ENCODE measurements around the gene HIPK3.
"Not testable (repeated sequence)": the region's sequence is repeated elsewhere in the genome, so short reads cannot be mapped to it uniquely, and the experiment has no call there.

The HIPK3 gene

DNA sequence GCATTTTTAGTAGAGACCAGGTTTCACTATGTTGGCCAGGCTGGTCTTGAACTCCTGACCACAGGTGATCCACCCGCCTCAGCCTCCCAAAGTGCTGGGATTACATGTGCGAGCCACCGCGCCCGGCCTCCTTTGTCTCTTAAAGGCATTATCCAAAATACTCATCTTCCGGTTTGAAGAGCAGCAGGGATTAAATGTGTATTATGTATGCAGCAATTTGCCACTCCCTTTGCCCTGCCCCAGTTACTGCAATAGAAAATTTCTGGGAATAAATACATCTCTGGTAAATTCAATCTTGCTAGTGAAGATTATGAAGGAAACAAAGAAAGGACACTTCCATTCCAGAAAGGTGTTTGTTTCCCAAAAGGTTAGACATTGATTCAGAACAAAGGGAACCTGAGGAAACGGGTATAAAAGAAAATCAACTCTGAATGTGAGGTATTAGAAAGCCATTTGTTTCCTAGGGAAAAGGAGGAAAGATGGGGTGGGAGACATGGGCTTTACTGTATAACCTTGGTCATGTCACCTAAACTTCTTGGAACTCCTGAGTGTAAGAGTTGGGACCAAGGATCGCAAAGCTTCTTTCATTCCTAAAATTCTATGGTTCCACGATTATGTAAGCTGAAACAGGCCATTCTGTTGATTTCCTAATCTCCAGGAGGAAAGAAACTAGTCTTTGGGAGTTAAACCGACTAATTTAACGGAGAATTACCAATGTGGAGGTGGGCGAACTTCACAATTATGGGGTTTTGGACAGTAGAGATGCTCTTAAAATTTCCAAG lies 959 bp upstream of the HIPK3 start:
- Histone ChIP-seq H3K9me3 (ENCODE audit: low read depth, low read length) (no peaks in the 10 kb centered on the region), H3K9ac (ENCODE audit: insufficient read length) (peak overlapping the region; percentile 96), H3K4me3 (peak overlapping the region; percentile 88), H3K36me3 (ENCODE audit: insufficient read depth, low read length) (no peaks in the 10 kb centered on the region), H3K27ac (peak overlapping the region; percentile 82)
- no peak for DNase-seq (ENCODE audit: low read depth, low spot score)
- TF ChIP-seq FOXP2 (optimal IDR thresholded peaks at IDR 0.05; ENCODE audit: control extremely low read depth, extremely low read length, insufficient read depth) (no peak), EZH2 (IDR thresholded peaks at IDR 0.05) (no peak), POLR2AphosphoS5 (IDR thresholded peaks at IDR 0.05; ENCODE audit: borderline replicate concordance, low read depth, low read length) (no peak)

DNA sequence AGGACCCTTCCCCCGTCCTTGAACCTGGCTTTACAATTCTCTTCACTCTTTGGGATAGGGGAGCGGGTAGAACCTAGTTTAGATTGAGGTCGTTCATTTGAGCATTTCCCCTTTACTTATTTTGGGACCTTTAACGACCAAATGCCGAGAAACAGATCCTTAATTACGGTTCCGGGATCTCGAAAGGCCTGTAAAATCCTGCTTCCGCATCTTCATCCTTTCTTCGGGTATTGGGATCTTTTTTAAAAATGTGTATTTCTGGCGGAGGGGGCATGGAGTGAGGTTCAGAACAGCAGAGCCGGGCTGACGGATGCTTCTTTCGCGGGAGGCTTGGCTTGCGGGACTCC lies 395 bp upstream of the HIPK3 start:
- no peaks in the 10 kb centered on the region for H3K9me3 ChIP-seq (ENCODE audit: low read depth, low read length)
- no peaks in the 10 kb centered on the region for H3K36me3 ChIP-seq (ENCODE audit: insufficient read depth, low read length)
- peak overlapping the region; percentile 82 for H3K27ac ChIP-seq
- DNase-seq (ENCODE audit: low read depth, low spot score) = no peak
- H3K4me3 ChIP-seq = peak overlapping the region; percentile 88
- no peak for TF ChIP-seq FOXP2 (optimal IDR thresholded peaks at IDR 0.05; ENCODE audit: control extremely low read depth, extremely low read length, insufficient read depth)
- TF ChIP-seq EZH2 (IDR thresholded peaks at IDR 0.05) = no peak
- peak; percentile 37; the same call in 1 of the 2 replicates for TF ChIP-seq POLR2AphosphoS5 (IDR thresholded peaks at IDR 0.05; ENCODE audit: borderline replicate concordance, low read depth, low read length)
- peak overlapping the region; percentile 96 for H3K9ac ChIP-seq (ENCODE audit: insufficient read length)

DNA sequence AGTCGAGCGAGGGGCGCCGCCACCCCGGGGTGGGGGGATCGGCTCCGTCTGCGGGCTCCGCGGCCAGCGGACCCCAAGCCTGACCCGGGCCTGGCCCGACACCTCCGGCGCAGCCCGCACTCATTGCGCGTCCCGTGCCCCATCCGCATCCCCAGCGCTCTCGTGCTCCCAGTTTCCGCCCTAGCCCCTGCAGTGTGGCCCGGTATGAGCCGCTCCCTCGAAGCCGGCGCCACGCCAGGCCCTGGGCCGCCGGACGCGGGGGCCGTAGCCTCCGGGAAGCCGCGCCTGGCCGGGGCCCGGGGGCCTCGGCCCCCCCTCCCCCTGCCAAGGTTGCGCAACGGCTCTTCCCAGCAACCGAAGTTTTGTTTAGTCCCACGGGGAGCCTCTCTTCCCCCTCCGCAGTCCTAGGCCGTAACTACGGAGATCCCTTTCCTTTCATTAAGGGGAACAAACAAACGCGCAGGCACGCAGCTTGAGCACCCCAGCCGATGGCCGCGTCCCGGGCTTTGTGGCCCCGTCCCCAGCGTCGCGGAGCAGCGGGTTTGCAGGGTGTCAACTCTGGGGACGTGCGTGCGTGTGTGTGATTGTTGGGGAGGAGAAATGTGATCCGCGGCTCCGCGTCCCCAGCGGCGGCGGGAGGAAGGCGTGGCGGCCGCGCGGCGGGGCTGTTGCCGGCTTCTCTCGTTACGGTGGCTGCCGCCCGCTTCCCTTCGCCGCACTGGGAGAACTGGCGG lies 883 bp downstream of the HIPK3 start:
- Histone ChIP-seq H3K4me3 (peak overlapping the region; percentile 88), H3K9me3 (ENCODE audit: low read depth, low read length) (no peaks in the 10 kb centered on the region), H3K27ac (peak overlapping the region; percentile 96), H3K9ac (ENCODE audit: insufficient read length) (peak overlapping the region; percentile 96), H3K36me3 (ENCODE audit: insufficient read depth, low read length) (no peaks in the 10 kb centered on the region)
- DNase-seq (ENCODE audit: low read depth, low spot score) = no peak
- TF ChIP-seq EZH2 (IDR thresholded peaks at IDR 0.05) = no peak
- peak; percentile 78 for TF ChIP-seq POLR2AphosphoS5 (IDR thresholded peaks at IDR 0.05; ENCODE audit: borderline replicate concordance, low read depth, low read length)
- TF ChIP-seq FOXP2 (optimal IDR thresholded peaks at IDR 0.05; ENCODE audit: control extremely low read depth, extremely low read length, insufficient read depth) = peak; percentile 55

DNA sequence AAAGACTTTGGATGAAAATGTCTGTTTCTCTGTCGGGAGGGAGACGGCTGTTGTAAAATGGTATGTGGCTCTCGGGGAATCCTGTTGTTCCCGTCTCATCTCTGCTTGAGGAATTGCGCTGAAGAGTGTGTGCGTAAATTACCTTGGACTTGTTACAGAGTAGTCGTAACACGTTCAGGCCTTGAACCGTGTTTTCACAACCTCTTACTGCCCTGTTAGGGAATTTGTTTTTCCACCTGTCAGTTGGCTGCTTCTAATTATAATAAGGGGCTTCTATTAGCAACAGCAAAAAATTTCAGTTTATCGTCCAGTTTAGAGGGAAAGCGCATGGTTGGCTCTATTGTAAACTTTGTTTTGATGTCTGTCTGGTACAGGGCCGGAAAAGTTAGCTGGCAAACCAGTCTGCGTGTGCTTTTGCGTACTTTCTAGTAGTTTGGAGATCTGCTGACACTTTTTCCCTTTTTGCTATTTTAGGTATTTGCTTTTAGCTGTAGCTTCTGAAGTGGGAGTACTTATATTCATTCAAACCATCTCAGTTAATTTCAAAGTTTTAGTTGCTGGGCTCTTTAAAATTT lies 1.5 kb downstream of the HIPK3 start:
- peak overlapping the region; percentile 96 for H3K9ac ChIP-seq (ENCODE audit: insufficient read length)
- no peaks in the 10 kb centered on the region for H3K36me3 ChIP-seq (ENCODE audit: insufficient read depth, low read length)
- no peaks in the 10 kb centered on the region for H3K9me3 ChIP-seq (ENCODE audit: low read depth, low read length)
- peak overlapping the region; percentile 88 for H3K4me3 ChIP-seq
- no peak for DNase-seq (ENCODE audit: low read depth, low spot score)
- peak overlapping the region; percentile 96 for H3K27ac ChIP-seq
- TF ChIP-seq FOXP2 (optimal IDR thresholded peaks at IDR 0.05; ENCODE audit: control extremely low read depth, extremely low read length, insufficient read depth) (no peak), POLR2AphosphoS5 (IDR thresholded peaks at IDR 0.05; ENCODE audit: borderline replicate concordance, low read depth, low read length) (no peak), EZH2 (IDR thresholded peaks at IDR 0.05) (no peak)

DNA sequence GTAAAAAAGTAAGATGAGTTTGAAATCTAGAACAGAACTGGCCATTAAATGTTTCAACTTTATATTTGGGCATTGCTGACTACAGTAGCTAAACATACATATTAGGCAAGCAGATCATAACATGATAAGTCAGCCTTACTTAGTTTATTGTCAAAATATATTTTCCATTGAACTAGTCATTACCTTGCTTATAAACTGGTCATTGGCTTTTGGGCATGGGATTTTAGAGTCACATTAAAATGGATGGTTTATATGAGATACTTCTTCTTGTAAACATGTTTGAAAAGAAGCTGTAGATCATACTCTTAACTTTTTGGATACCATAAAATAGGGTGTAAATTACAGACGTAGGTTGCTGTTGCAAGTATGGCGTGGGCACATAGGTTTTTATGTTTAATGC lies 2.7 kb downstream of the HIPK3 start:
- peak overlapping the region; percentile 96 for H3K9ac ChIP-seq (ENCODE audit: insufficient read length)
- H3K27ac ChIP-seq = peak overlapping the region; percentile 96; the same call in 1 of the 2 replicates
- H3K9me3 ChIP-seq (ENCODE audit: low read depth, low read length) = no peaks in the 10 kb centered on the region
- no peaks in the 10 kb centered on the region for H3K36me3 ChIP-seq (ENCODE audit: insufficient read depth, low read length)
- DNase-seq (ENCODE audit: low read depth, low spot score) = no peak
- peak overlapping the region; percentile 88 for H3K4me3 ChIP-seq
- TF ChIP-seq FOXP2 (optimal IDR thresholded peaks at IDR 0.05; ENCODE audit: control extremely low read depth, extremely low read length, insufficient read depth) (no peak), POLR2AphosphoS5 (IDR thresholded peaks at IDR 0.05; ENCODE audit: borderline replicate concordance, low read depth, low read length) (no peak), EZH2 (IDR thresholded peaks at IDR 0.05) (no peak)

DNA sequence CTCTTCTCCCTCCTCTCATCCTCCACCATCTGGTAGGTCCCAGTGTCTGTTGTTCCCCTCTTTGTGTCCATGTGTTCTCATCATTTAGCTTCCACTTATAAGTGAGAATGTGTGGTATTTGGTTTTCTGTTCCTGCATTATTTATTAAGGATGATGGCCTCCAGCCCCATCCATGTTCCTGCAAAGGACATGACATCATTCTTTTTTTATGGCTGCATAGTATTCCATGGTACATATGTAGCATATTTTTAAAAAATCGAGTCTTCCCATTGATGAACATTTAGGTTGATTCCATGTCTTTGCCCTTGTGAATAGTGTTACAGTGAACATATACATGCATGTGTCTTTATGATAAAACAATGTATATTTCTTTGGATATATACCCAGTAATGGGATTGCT lies 4.2 kb downstream of the HIPK3 start:
- not testable (repeated sequence) for H3K9me3 ChIP-seq (ENCODE audit: low read depth, low read length); H3K27ac ChIP-seq; H3K9ac ChIP-seq (ENCODE audit: insufficient read length); DNase-seq (ENCODE audit: low read depth, low spot score); H3K4me3 ChIP-seq; H3K36me3 ChIP-seq (ENCODE audit: insufficient read depth, low read length)

DNA sequence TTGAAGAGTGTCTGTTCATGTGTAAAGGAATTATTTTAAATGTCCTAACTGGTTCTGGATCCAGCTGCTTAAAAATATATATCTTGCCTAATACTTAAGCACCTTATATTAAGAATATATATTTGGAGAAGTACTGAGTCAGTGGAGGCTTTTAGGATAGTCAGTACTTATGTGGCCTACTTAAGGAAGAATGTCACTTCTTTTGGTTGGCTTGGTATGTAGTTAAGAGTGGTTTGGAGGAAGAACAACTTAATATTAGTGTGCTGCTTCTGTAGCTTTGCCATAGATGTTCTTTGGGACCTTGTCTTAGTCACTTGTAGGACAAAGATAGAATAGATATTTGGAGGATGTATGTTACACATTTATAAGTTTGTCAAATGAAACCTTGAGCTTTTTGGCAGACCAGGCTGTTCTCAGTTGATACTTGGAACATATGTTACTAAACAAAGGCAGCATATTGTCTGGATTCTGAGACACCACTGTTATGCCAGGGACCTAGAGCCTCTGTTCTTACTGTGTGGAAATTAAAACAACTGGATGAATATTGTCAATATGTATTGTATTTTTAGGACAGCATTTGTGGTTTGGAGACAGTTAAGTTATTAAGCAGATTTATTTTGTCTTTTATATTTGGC lies 4.9 kb downstream of the HIPK3 start:
- DNase-seq (ENCODE audit: low read depth, low spot score) = no peak
- Histone ChIP-seq H3K9ac (ENCODE audit: insufficient read length) (peak overlapping the region; percentile 37), H3K36me3 (ENCODE audit: insufficient read depth, low read length) (no peaks in the 10 kb centered on the region), H3K9me3 (ENCODE audit: low read depth, low read length) (no peaks in the 10 kb centered on the region), H3K27ac (no peak overlapping the region), H3K4me3 (no peak overlapping the region)
- no peak for TF ChIP-seq FOXP2 (optimal IDR thresholded peaks at IDR 0.05; ENCODE audit: control extremely low read depth, extremely low read length, insufficient read depth)
- no peak for TF ChIP-seq EZH2 (IDR thresholded peaks at IDR 0.05)
- TF ChIP-seq POLR2AphosphoS5 (IDR thresholded peaks at IDR 0.05; ENCODE audit: borderline replicate concordance, low read depth, low read length) = no peak

DNA sequence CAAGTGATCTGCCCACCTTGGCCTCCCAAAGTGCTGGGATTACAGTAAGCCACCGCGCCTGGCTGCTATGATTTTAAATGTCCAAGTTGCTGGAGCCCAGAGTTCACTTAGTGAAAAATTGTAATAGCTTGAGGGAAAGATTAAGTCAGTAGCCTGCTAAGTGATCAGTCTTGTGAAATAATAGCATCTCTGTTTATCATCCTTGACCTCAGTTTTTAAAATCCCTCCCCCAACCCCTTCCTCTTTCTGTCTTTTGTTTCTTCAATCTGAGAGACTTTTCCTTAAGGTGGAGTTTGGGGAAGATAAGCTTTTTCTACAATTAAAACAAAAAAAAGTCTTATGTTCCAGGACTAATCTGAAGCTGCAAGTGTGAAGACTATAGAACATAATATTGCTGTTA lies 6.4 kb downstream of the HIPK3 start:
- H3K9me3 ChIP-seq (ENCODE audit: low read depth, low read length) = no peaks in the 10 kb centered on the region
- no peak overlapping the region for H3K27ac ChIP-seq
- DNase-seq (ENCODE audit: low read depth, low spot score) = no peak
- TF ChIP-seq EZH2 (IDR thresholded peaks at IDR 0.05) (no peak), POLR2AphosphoS5 (IDR thresholded peaks at IDR 0.05; ENCODE audit: borderline replicate concordance, low read depth, low read length) (no peak), FOXP2 (optimal IDR thresholded peaks at IDR 0.05; ENCODE audit: control extremely low read depth, extremely low read length, insufficient read depth) (no peak)
- H3K36me3 ChIP-seq (ENCODE audit: insufficient read depth, low read length) = no peaks in the 10 kb centered on the region
- no peak overlapping the region for H3K4me3 ChIP-seq
- H3K9ac ChIP-seq (ENCODE audit: insufficient read length) = no peak overlapping the region
